Left colon (tissue), 2 donors: ENCODE results near the gene ERICH2. TPM values are rescaled to one million over a fixed set of nuclear protein-coding genes. Genes with fewer than 3 reads are reported as not detected.

Experiments
- ATAC-seq: fragments of 200-7000 bp; cut with Tn5 transposase; one replicate; pipeline ENCODE4 v1.9.1; 2020; ENCODE audit warnings: mild to moderate bottlenecking, moderate library complexity
- DNase-seq, 2 donors: peaks; one replicate each; pipeline ENCODE4 v3.0.0-alpha.2; 2020
- intact Hi-C, 2 donors: fragments of 100-400 bp; cut with DNase I in 1 of 2; cut with micrococcal nuclease in 1 of 2; formaldehyde crosslinking; loops; one replicate each; pipeline versions ENCODE4 v1.11.2 to v1.14.0; 2022; cut with DNase I, micrococcal nuclease
- total RNA-seq, 2 donors: library from RNA; stranded (reverse); fragmentation: NEBNext Ultra II Directional; extraction: Animal tissue kit (Norgen Biotek cat#: 25700); gene quantifications; one replicate each; pipeline ENCODE4 v1.2.1, GENCODE V29; 2021
- donor health status: DM: no; HTN: no; CAD: no.
- donor health status: DM: yes; HTN: yes; CAD: no.

The ERICH2 gene
- total RNA-seq, 2 donors from 2014 or later: not detected

DNA sequence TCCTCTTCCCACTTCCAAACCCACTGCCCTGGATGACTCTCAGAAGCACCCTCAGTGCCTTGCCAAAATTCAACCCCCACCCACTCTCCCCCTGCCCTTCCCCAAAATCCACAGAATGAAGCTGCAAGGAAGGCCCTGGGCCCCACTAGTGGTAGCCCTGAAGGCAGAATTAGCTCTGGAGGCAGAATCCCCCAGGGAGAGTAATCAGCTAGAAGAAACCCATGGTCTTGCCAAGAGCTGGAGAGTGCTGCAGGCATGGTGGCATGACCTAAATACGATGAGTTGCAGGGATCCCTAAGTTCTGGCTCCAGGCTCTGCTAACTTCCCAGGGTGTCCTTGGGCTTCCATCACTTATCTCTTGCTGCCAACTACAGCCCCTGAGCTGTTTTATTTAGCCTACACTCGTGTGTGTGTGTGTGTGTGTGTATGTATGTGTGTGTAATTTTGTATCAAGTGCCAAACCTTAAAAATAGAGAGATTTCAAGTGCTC, 54.4 kb downstream of the ERICH2 start:
- DNase-seq (no peak), ATAC-seq (no peak)
- intact Hi-C loops: no loop called here

DNA sequence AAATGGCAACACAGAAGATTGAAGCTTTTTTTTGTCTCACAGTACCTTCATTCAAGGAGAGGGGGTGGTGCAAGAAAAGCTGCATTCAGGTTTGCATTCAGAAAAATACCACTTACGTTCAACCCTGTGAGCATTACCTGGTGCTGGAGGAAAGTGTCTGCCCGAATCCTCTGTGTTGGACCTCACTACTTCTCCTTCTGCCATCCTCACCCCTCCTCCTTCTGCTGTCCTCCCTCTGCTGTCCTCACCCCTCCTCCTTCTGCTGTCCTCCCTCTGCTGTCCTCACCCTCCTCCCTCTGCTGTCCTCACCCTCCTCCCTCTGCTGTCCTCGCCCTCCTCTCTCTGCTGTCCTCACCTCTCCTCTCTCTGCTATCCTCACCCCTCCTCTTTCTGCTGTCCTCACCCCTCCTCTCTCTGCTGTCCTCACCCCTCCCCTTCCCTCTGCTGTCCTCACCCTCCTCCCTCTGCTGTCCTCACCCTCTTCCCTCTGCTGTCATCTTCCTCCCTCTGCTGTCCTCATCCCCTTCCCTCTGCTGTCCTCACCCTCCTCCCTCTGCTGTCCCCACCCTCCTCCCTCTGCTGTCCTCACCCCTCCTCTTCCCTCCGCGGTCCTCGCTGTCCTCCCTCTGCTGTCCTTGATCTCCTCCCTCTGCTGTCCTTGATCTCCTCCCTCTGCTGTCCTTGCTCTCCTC, 57.8 kb downstream of the ERICH2 start:
- no peak for ATAC-seq
- intact Hi-C loops: no loop called here
- DNase-seq: no peak

DNA sequence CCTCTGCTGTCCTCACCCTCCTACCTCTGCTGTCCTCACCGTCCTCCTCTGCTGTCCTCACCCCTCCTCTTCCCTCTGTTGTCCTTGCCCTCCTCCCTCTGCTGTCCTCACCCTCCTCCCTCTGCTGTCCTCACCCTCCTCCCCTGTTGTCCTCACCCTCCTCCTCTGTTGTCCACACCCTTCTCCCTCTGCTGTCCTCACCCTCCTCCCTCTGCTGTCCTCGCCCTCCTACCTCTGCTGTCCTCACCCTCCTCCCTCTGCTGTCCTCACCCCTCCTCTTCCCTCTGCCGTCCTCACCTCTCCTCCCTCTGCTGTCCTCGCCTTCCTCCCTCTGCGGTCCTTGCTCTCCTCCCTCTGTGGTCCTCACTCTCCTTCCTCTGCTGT, 58.3 kb downstream of the ERICH2 start:
- DNase-seq (no peak), ATAC-seq (no peak)
- intact Hi-C loops: no loop called here

DNA sequence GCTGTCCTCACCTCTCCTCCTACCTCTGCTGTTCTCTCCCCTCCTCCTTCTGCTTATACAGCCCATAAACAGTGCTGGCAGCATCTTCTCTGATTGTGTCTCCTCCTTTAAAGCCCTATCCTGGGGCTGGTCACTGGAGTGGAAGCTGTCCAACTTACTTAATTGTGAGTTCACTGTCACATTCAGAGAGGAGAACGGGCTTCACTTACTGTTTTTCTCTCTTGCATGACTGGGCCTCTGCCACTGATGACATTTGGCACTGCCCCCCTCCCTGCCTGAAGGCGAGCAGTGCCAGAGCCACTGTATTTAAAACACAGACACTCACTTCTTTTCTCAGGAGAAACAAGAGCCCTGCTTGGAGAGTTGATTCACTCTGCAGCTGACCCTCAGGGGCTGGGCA, 58.9 kb downstream of the ERICH2 start:
- intact Hi-C loops: no loop called here
- DNase-seq: no peak
- ATAC-seq: no peak

DNA sequence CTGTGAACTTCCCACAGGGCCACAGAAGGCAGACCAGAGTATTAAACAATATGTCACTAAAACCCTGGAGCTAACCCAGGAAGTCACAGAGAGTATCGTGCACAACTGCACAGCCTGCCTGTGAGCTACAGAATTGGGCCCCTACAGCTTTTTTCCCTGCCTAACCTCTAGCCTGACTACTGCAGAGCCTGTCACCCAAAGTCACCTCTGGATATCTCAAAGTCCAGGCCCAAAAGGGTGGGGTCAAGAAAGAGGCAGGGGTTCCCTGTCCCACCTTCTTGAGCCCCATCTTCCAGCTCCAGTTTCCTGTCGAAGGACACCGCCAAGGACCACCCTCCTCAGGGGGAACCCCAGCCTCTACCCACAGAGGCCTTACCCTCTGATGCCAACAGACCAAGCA, 60.0 kb downstream of the ERICH2 start:
- intact Hi-C loops: no loop called here
- DNase-seq (no peak), ATAC-seq (no peak)

DNA sequence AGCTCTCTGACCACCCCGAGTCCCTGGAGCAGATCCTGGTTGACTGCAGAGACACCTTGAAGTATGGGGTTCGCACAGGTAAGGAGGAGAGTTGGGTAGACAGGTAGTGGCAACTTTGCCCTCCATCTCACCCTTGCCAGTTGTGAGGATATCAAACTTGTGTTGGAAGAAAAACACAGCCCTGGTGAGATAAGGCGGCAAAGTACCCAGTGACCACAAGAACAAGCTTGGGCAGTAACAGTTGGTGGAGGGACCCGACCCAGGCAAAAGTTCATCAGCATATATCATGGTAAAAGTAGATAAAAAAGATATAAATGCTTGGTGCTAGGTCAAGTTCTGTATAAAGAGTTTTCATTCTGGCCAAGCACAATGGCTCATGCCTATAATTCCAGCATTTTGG, 60.9 kb downstream of the ERICH2 start:
- intact Hi-C loops: no loop called here
- no peak for ATAC-seq
- no peak for DNase-seq

DNA sequence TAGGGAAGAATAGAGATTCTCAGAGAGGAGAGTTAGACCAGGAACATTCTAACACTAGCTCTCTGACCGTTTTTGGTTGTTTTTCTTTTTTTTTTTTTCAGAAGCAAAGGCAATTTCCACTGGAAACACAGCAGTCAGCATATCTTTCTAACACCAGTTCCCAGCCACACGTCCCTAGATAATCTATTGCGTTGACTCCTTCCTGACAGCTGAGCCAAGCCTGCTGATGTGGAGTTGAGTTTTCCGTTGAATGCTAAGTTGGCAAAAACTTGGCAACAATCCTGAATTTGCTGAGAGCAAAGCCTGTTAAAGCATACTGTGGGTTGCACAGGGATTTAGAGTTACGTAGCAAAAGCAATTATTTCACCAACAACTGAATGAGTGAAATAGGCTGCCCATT, 65.8 kb downstream of the ERICH2 start:
- DNase-seq: no peak
- ATAC-seq: no peak
- intact Hi-C loops: no loop called here

DNA sequence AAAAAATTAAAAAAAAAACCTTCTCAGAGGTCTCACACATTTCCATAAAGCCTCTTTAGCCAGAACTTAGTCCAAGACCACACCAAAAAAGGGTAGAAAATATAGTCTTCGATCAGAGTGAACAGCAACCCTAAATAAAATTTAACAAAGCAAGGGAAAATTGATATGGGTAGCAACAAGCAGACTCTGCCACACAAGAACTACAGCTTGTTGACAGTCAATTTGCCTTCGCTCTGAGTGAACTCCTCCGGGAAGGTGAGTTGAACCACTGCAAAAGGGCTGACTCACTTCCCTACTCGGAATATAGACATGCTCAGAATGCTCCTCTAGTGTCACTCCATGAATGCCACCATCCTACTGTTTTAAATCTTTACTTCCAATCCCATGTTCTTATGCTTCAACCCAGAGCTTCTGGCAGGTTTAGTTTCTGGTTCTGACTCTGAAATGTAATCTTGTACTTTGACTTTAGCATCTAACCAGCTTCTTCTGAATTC, 70.6 kb downstream of the ERICH2 start:
- ATAC-seq: no peak
- intact Hi-C loops: no loop called here
- no peak for DNase-seq

DNA sequence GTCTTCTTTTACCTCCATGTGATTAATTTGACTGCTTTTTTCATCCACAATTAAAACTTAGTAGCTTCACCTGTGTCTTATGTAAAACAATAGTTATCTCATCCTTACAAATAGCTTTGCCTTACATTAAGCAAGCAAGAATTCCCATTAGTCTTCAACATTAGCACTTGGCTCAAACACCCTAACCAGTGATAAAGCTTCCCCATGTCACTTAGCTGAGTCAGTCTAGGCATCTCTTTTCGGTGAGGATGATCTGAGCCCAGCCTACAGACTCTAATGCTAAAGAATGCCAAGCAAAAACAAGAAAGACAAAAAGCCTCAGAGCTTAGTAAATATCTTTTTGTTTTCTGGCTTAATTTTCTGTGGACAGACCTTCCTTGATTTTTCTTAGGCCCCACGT, 72.6 kb downstream of the ERICH2 start:
- intact Hi-C loops: no loop called here
- no peak for ATAC-seq

DNA sequence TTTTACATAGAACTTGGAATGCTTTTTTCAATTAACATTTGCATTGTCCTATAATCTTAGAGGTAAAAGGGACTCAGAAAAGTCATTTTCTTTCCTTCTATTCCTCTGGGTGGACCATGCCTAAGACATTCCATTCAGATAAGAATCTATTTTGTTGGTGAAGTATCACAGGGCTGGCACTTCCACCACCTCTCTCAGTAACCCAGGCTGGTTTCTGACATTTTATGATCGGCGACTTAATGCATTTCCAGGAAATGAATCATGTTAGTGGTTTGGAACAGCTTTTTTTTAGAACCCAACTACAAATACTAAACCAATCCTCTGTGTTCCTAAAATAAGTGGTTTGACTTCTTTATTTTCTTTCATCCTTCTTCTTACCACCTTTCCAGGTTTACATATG, 73.5 kb downstream of the ERICH2 start:
- no peak for ATAC-seq
- DNase-seq: no peak
- intact Hi-C loops: no loop called here

More for the DNA sequence above, 72.6 kb downstream of the ERICH2 start:
- DNase-seq: no peak

DNA sequence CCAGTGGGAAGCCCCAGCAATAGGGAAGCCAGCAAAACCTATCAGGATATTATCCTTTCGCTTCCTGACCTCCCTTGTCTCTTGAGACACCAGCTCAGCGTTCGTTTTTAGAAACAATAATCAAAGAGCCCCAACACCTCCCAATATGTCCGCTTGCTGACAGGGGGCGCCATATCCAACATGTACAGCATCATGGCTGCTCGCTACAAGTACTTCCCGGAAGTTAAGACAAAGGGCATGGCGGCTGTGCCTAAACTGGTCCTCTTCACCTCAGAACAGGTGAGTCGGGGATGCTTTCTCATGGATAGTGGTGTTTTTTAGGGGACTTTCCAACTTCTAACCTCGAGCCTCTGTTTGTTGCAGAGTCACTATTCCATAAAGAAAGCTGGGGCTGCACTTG, 75.2 kb downstream of the ERICH2 start:
- no peak for DNase-seq
- intact Hi-C loops: no loop called here
- ATAC-seq: no peak

DNA sequence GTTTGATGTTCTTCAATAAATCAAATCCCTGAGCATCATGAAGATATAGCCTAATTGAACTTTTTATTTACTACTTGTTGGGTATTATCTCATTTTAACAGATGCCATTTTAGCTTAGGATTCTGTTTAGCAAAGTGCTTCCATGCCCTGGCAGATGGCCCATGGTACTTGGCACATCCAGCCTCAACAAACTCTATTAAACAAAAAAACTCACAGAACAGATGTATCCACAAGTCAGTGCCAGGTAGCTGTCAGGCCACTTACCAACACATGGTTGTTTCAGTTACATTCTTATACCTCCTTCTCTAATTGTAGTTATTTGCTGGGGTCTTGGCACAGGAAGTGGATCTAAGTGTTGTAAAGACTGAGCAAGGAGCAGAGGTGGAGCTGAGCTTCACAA, 76.1 kb downstream of the ERICH2 start:
- intact Hi-C loops: no loop called here
- ATAC-seq (no peak), DNase-seq (no peak)

DNA sequence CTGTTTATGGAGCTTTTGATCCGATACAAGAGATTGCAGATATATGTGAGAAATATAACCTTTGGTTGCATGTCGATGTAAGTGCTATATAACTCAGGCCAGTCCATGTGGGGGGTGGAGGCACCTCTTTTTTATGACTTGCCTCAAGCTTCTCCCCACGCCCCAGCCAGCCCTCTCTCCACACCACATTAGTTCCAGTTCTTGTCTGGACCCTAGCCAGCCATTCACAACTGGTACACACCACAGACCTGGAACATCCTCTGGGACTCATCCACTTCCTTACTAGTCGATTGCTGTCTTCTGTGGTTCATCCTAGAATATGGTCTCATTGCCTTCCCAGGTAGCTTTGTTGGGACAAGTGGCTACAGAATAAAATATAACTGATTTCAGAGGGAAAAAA, 77.5 kb downstream of the ERICH2 start:
- ATAC-seq (no peak), DNase-seq (no peak)
- intact Hi-C loops: no loop called here

Other genes with a start within 250 kb of the ERICH2 start
- 1 to 10 TPM; 1.3 to 1.7 TPM for gene SP5, start 55.0 kb upstream of the ERICH2 start, total RNA-seq
- gene GAD1, start 46.5 kb downstream of the ERICH2 start, total RNA-seq: under 1 TPM in 1 of 2 donors, not detected in 1; 0.31 TPM
- 10 to 100 TPM; 74.4 to 83.0 TPM for gene GORASP2, start 158.9 kb downstream of the ERICH2 start, total RNA-seq